A549 (cell line): ENCODE data around the gene TXNDC2. TPM values are rescaled to one million over a fixed set of nuclear protein-coding genes. Genes with fewer than 3 reads are reported as not detected.

Experiments
- ATAC-seq, 2 experiments: fragments of 200-7000 bp in 1 of 2; fragments of >200 bp in 1 of 2; cut with Nextera tagmentation in 1 of 2; cut with Tn5 transposase in 1 of 2; 3 replicates each; pipeline versions ENCODE4 v1.8.0 to v1.9.1; 2018 to 2020; ENCODE audit warnings: mild to moderate bottlenecking in 1 of 2, moderate library complexity in 1 of 2
- CTCF ChIA-PET: fragments of 300-600 bp; sonication (Branson Sonifier 250); formaldehyde crosslinking; extraction: SDS; loops from one replicate; lab custom pipeline; 2021; ENCODE audit warnings: antibody characterized with exemption, inconsistent platforms; lab: Yijun Ruan, JAX
- POLR2A ChIA-PET: fragments of 350-600 bp; formaldehyde crosslinking; extraction: SDS; loops from one replicate; lab custom pipeline; 2021; ENCODE audit warnings: antibody characterized with exemption, inconsistent platforms; lab: Yijun Ruan, JAX
- DNase-seq, 2 experiments: peaks; one replicate each; pipeline versions ENCODE4 v3.0.0 to v3.0.0-alpha.2; 2011 to 2016; ENCODE audit warnings: low read depth in 1 of 2, low spot score in 1 of 2
- FAIRE-seq: peaks from 2 replicates; lab custom pipeline; 2011; peaks lifted over from hg19 to GRCh38; lab: Jason Lieb, UNC
- H3K27ac ChIP-seq, 2 experiments: fragments of >200 bp; sonication (Bioruptor Twin); formaldehyde crosslinking; 3 replicates each; pipeline ENCODE4 v1.5.1; 2016 to 2017
- H3K4me1 ChIP-seq: fragments of >200 bp; sonication (Bioruptor Twin); formaldehyde crosslinking; 3 replicates; pipeline ENCODE4 v1.6.1; 2016
- H3K4me2 ChIP-seq: fragments of >200 bp; sonication (Bioruptor Twin); formaldehyde crosslinking; 3 replicates; pipeline ENCODE4 v1.6.1; 2016
- H3K4me3 ChIP-seq: fragments of >200 bp; sonication (Bioruptor Twin); formaldehyde crosslinking; 3 replicates; pipeline ENCODE4 v1.5.1; 2016
- H3K9me3 ChIP-seq: fragments of >200 bp; sonication (Bioruptor Twin); formaldehyde crosslinking; 3 replicates; pipeline ENCODE4 v1.6.1; 2016
- CBX2 ChIP-seq: fragments of 200-600 bp; sonication (generic); IDR thresholded peaks from 2 replicates; pipeline ENCODE4 v1.6.1; 2016; ENCODE audit warnings: low read depth, mild to moderate bottlenecking, borderline replicate concordance
- CHD2 ChIP-seq: fragments of 150-350 bp; IDR thresholded peaks from 2 replicates; pipeline ENCODE4 v1.6.1; 2014; ENCODE audit warnings: low read length; ENCODE audit not compliant: partially characterized antibody
- CTCF ChIP-seq: fragments of >200 bp; sonication (Bioruptor Twin); formaldehyde crosslinking; IDR thresholded peaks from 3 replicates; pipeline ENCODE4 v1.5.1; 2016
- EHF ChIP-seq: fragments of 250-450 bp; sonication (Bioruptor Pico); IDR thresholded peaks from 2 replicates; pipeline ENCODE4 v1.5.0; 2020; ENCODE audit warnings: mild to moderate bottlenecking
- EHMT2 ChIP-seq: fragments of 200-600 bp; sonication (generic); IDR thresholded peaks from 2 replicates; pipeline ENCODE4 v1.6.1; 2016; ENCODE audit warnings: antibody characterized with exemption, low read depth, mild to moderate bottlenecking, moderate library complexity
- FOSB ChIP-seq: fragments of 250-450 bp; sonication (Bioruptor Pico); IDR thresholded peaks from 2 replicates; pipeline ENCODE4 v1.5.0; 2020; ENCODE audit warnings: mild to moderate bottlenecking, moderate library complexity
- FOSL2 ChIP-seq, 2 experiments: fragments of 450-650 bp in 1 of 2; fragments of >200 bp in 1 of 2; sonication (Bioruptor Twin) in 1 of 2; formaldehyde crosslinking; IDR thresholded peaks; 2 replicates each; pipeline versions ENCODE4 v1.5.0 to v1.6.1; 2016 to 2020; ENCODE audit warnings: mild to moderate bottlenecking in 1 of 2, moderate library complexity in 1 of 2
- FOXS1 ChIP-seq: fragments of 250-450 bp; sonication (Bioruptor Pico); IDR thresholded peaks from 2 replicates; pipeline ENCODE4 v1.5.0; 2020; ENCODE audit warnings: mild to moderate bottlenecking, moderate library complexity
- HMGXB4 ChIP-seq: fragments of 250-450 bp; sonication (Bioruptor Pico); IDR thresholded peaks from 2 replicates; pipeline ENCODE4 v1.5.0; 2021; ENCODE audit warnings: mild to moderate bottlenecking, moderate library complexity, borderline replicate concordance
- HOXA7 ChIP-seq: fragments of 250-450 bp; sonication (Bioruptor Pico); IDR thresholded peaks from 2 replicates; pipeline ENCODE4 v1.5.0; 2020; ENCODE audit warnings: mild to moderate bottlenecking, moderate library complexity
- HOXB13 ChIP-seq: fragments of 250-450 bp; sonication (Bioruptor Pico); IDR thresholded peaks from 2 replicates; pipeline ENCODE4 v1.5.0; 2020; ENCODE audit warnings: low read depth, mild to moderate bottlenecking, moderate library complexity
- JUN ChIP-seq, 2 experiments: fragments of >200 bp; sonication (Bioruptor Twin); formaldehyde crosslinking; IDR thresholded peaks; 2 replicates in 1 of 2; 3 replicates in 1 of 2; pipeline ENCODE4 v1.6.1; 2016 to 2017
- JUNB ChIP-seq: fragments of >200 bp; sonication (Bioruptor Twin); formaldehyde crosslinking; IDR thresholded peaks from 2 replicates; pipeline ENCODE4 v1.6.1; 2016
- KDM5A ChIP-seq: fragments of 200-600 bp; sonication (generic); IDR thresholded peaks from 2 replicates; pipeline ENCODE4 v1.6.1; 2016; ENCODE audit warnings: antibody characterized with exemption, mild to moderate bottlenecking
- MAFK ChIP-seq: fragments of 450-650 bp; IDR thresholded peaks from 2 replicates; pipeline ENCODE4 v1.6.1; 2014; ENCODE audit not compliant: partially characterized antibody
- MYC ChIP-seq: IDR thresholded peaks from 2 replicates; pipeline ENCODE4 v1.6.1; 2012; ENCODE audit warnings: mild to moderate bottlenecking, inconsistent platforms, low read length, improper control_type of control experiment, borderline replicate concordance
- NFE2L2 ChIP-seq: fragments of 150-350 bp; conservative IDR thresholded peaks from 2 replicates; pipeline ENCODE4 v1.6.1; 2014; ENCODE audit warnings: low read length
- NPAS2 ChIP-seq: fragments of 250-450 bp; sonication (Bioruptor Pico); IDR thresholded peaks from 2 replicates; pipeline ENCODE4 v1.8.0; 2022; ENCODE audit warnings: mild to moderate bottlenecking, moderate library complexity, borderline replicate concordance
- POLR2A ChIP-seq: IDR thresholded peaks from 2 replicates; pipeline ENCODE4 v1.6.1; 2012; ENCODE audit warnings: mild to moderate bottlenecking, low read length
- POLR2AphosphoS2 ChIP-seq: conservative IDR thresholded peaks from 2 replicates; pipeline ENCODE4 v1.6.1; 2012; ENCODE audit warnings: low read length, improper control_type of control experiment, inconsistent platforms
- RAD21 ChIP-seq, 2 experiments: fragments of >200 bp in 1 of 2; sonication (Bioruptor Twin) in 1 of 2; formaldehyde crosslinking in 1 of 2; IDR thresholded peaks in 1 of 2; conservative IDR thresholded peaks in 1 of 2; 2 replicates in 1 of 2; 3 replicates in 1 of 2; pipeline ENCODE4 v1.6.1; 2012 to 2018; ENCODE audit warnings: inconsistent platforms in 1 of 2
- RARB ChIP-seq: fragments of 250-450 bp; sonication (Bioruptor Pico); IDR thresholded peaks from 2 replicates; pipeline ENCODE4 v1.8.0; 2021; ENCODE audit warnings: mild to moderate bottlenecking, moderate library complexity
- RCOR1 ChIP-seq: fragments of 150-350 bp; IDR thresholded peaks from 2 replicates; pipeline ENCODE4 v1.6.1; 2014; ENCODE audit warnings: antibody characterized with exemption, low read length, low read depth
- SMC3 ChIP-seq: fragments of >200 bp; sonication (Bioruptor Twin); formaldehyde crosslinking; IDR thresholded peaks from 3 replicates; pipeline ENCODE4 v1.6.1; 2018; ENCODE audit warnings: inconsistent platforms
- TP53 ChIP-seq: fragments of 250-450 bp; sonication (Bioruptor Pico); IDR thresholded peaks from 2 replicates; pipeline ENCODE4 v1.5.0; 2021; ENCODE audit warnings: mild to moderate bottlenecking, moderate library complexity
- USF2 ChIP-seq: fragments of 450-650 bp; IDR thresholded peaks from 2 replicates; pipeline ENCODE4 v1.6.1; 2014; ENCODE audit warnings: antibody characterized with exemption
- ZC3H11A ChIP-seq: fragments of 450-650 bp; IDR thresholded peaks from 2 replicates; pipeline ENCODE4 v1.6.1; 2014; ENCODE audit warnings: antibody characterized with exemption, mild to moderate bottlenecking
- ZFP36 ChIP-seq: fragments of 450-650 bp; IDR thresholded peaks from 2 replicates; pipeline ENCODE4 v1.6.1; 2014; ENCODE audit warnings: borderline replicate concordance; ENCODE audit not compliant: partially characterized antibody
- ZNF302 ChIP-seq: fragments of 250-450 bp; sonication (Bioruptor Pico); IDR thresholded peaks from 2 replicates; pipeline ENCODE4 v1.9.0; 2021; ENCODE audit warnings: inconsistent platforms, mild to moderate bottlenecking, moderate library complexity
- ZSCAN20 ChIP-seq: fragments of 250-450 bp; sonication (Bioruptor Pico); IDR thresholded peaks from 2 replicates; pipeline ENCODE4 v1.8.0; 2022; ENCODE audit warnings: mild to moderate bottlenecking, moderate library complexity
- WGBS: methylation state at CpG from one replicate; pipeline ENCODE4 v1.1.6; 2017; ENCODE audit errors: missing lambda C conversion rate; 5-methylcytosine and 5-hydroxymethylcytosine counted together
- polyA plus RNA-seq, 4 experiments: library from polyadenylated mRNA; depleted of rRNA in 3 of 4; stranded (reverse); fragments of >200 nt; fragmentation: RNase III in 1 of 4; extraction: RNeasy Plus Mini Kit Qiagen cat#74134 plus additional on column Dnase treatment in 1 of 4; gene quantifications; 2 replicates in 3 of 4; 3 replicates in 1 of 4; pipeline ENCODE4 v1.2.3, GENCODE V29; 2011 to 2017
- TF ChIP-seq, protein P1 (sequence below): IDR thresholded peaks from 2 replicates; pipeline ENCODE4 v1.6.1; 2012

TXNDC2 gene
- polyA plus RNA-seq, 2 of the 4 experiments (the other 2 are of a cell fraction): 0.06 to 0.16 TPM

- TF ChIP-seq RCOR1: no peak
- no peak for TF ChIP-seq HMGXB4 (CRISPR knock-in tag)
- no peak for TF ChIP-seq POLR2A
- TF ChIP-seq FOSL2 (IDR thresholded peaks at IDR 0.05): no peak
- TF ChIP-seq FOSL2 (CRISPR knock-in tag; IDR thresholded peaks at IDR 0.05): no peak
- TF ChIP-seq MYC: no peak
- no peak for TF ChIP-seq TP53 (CRISPR knock-in tag)
- TF ChIP-seq RAD21 (conservative IDR thresholded peaks at IDR 0.05 in 1 of 2, IDR thresholded peaks at IDR 0.05 in 1 of 2): no peak
- no peak for TF ChIP-seq SMC3
- TF ChIP-seq, all 56 proteins: peak for 0
Observed at GRCh38 chr18:9842448-9842847, 43.3 kb upstream of the TXNDC2 start (continued).

DNA sequence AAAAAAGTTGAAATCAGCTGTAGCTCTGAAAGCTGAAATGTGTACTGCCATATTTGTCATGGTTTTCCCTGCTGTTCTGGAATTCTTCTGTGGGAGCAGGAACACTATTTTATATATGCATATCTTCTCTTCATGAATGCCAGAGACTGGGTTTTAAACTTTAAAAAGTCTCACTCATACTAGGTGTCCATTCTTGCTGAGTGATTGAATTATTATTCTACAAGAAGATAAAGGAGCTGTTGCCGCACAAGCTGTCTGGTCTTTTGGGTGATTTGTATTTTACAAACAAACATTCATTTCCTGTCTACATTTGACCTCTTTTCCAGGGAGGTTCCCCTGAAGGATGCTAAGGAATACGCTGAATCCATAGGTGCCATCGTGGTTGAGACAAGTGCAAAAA is 40.5 kb upstream of the TXNDC2 start:
- FAIRE-seq: no peak
- H3K4me1 ChIP-seq: no peaks in the 10 kb centered on the region
- no peak overlapping the region for H3K4me2 ChIP-seq
- ChIA-PET POLR2A (no interaction called here), CTCF (interaction anchor here (1.4 to 2.3 kb wide), 2 partner anchors 107 to 161 kb away, joined by 6 read pairs; no protein-coding TSS in a partner anchor)
- WGBS: 86% methylated on average over 3 of the region's 3 CpGs
- no peak for ATAC-seq
- H3K9me3 ChIP-seq: no peaks in the 10 kb centered on the region
- DNase-seq: no peak
- TF ChIP-seq HOXA7 (no peak), ZFP36 (no peak), USF2 (no peak), NPAS2 (CRISPR knock-in tag) (no peak), MAFK (no peak), NFE2L2 (no peak), TP53 (CRISPR knock-in tag) (no peak), EHF (CRISPR knock-in tag) (no peak), CHD2 (no peak), FOSL2 (IDR thresholded peaks at IDR 0.05) (no peak), FOSL2 (CRISPR knock-in tag; IDR thresholded peaks at IDR 0.05) (no peak)
- TF ChIP-seq, protein P1, sequence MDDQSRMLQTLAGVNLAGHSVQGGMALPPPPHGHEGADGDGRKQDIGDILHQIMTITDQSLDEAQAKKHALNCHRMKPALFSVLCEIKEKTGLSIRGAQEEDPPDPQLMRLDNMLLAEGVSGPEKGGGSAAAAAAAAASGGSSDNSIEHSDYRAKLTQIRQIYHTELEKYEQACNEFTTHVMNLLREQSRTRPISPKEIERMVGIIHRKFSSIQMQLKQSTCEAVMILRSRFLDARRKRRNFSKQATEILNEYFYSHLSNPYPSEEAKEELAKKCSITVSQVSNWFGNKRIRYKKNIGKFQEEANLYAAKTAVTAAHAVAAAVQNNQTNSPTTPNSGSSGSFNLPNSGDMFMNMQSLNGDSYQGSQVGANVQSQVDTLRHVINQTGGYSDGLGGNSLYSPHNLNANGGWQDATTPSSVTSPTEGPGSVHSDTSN: no peak
- H3K27ac ChIP-seq: no peak overlapping the region
- no peak overlapping the region for H3K4me3 ChIP-seq

- DNase-seq (no peak), ATAC-seq (no peak), FAIRE-seq (no peak)
- WGBS: 92% methylated on average over 10 of the region's 10 CpGs
- no peaks in the 10 kb centered on the region for H3K4me1 ChIP-seq
- H3K27ac ChIP-seq: no peak overlapping the region
- no peaks in the 10 kb centered on the region for H3K9me3 ChIP-seq
- ChIA-PET CTCF (interaction anchor here (1.1 to 2.3 kb wide), 4 partner anchors 14 to 1150 kb away, joined by 3 to 6 read pairs (median 5); no protein-coding TSS in a partner anchor), POLR2A (no interaction called here)
- H3K4me3 ChIP-seq: no peak overlapping the region
- H3K4me2 ChIP-seq: no peak overlapping the region
- no peak for TF ChIP-seq TP53 (CRISPR knock-in tag)
- no peak for TF ChIP-seq RCOR1
- TF ChIP-seq JUN (IDR thresholded peaks at IDR 0.05): no peak
- TF ChIP-seq POLR2AphosphoS2: no peak
- no peak for TF ChIP-seq NFE2L2
- TF ChIP-seq FOSB (CRISPR knock-in tag): no peak
- no peak for TF ChIP-seq ZSCAN20 (CRISPR knock-in tag)
- no peak for TF ChIP-seq FOXS1 (CRISPR knock-in tag)
- no peak for TF ChIP-seq ZNF302 (CRISPR knock-in tag)
- TF ChIP-seq JUNB: no peak
- no peak for TF ChIP-seq ZC3H11A
- TF ChIP-seq HOXB13 (CRISPR knock-in tag): no peak
- no peak for TF ChIP-seq RARB
- TF ChIP-seq CTCF: no peak
- no peak for TF ChIP-seq CBX2
- no peak for TF ChIP-seq NPAS2 (CRISPR knock-in tag)
- TF ChIP-seq EHMT2: no peak
- TF ChIP-seq KDM5A: no peak
Observed at GRCh38 chr18:9846162-9846925, 39.4 kb upstream of the TXNDC2 start.
